ENCODE measurements around the gene INAFM2. TPM values are rescaled to one million over a fixed set of nuclear protein-coding genes. Genes with fewer than 3 reads are reported as not detected.

INAFM2 gene
- total and polyA plus RNA-seq, 10 of the 15 experiments (the other 5 are each of a cell fraction or from before 2014, with no cell fraction given): 0.75 to 8.1 (median 3.9) TPM

- Histone ChIP-seq H3K4me3 (no peak overlapping the region), H3K4me2 (ENCODE audit: control insufficient read depth, insufficient read depth) (no peak overlapping the region), H3K9me3 (replicated peaks; ENCODE audit: control insufficient read depth, insufficient read depth, low read length) (no peaks in the 10 kb centered on the region), H2AFZ (ENCODE audit: control insufficient read depth, low read depth, low read length) (no peak overlapping the region), H3K27me3 (replicated peaks in 1 of 2; ENCODE audit: control insufficient read depth in 2 of 2, insufficient read depth in 2 of 2, low read length in 1 of 2) (no peaks in the 10 kb centered on the region; a peak in 2 of 4 replicates), H4K20me1 (ENCODE audit: control insufficient read depth, insufficient read depth) (no peaks in the 10 kb centered on the region), H3K27ac (ENCODE audit: control insufficient read depth, insufficient read depth) (no peak overlapping the region), H3K4me1 (ENCODE audit: control insufficient read depth, insufficient read depth, low read length) (peaks cover 8% of the 10 kb centered on the region), H3K36me3 (ENCODE audit: control insufficient read depth in 2 of 2, insufficient read depth in 2 of 2, low read length in 1 of 2) (no peaks in the 10 kb centered on the region), H3K79me2 (ENCODE audit: control insufficient read depth, insufficient read depth, low read length) (no peaks in the 10 kb centered on the region), H3K9ac (ENCODE audit: control insufficient read depth, insufficient read depth, low read length) (no peak overlapping the region)
- SMC1A ChIA-PET (ENCODE audit: uncharacterized antibody, unreplicated experiment): no interaction called here
- no peak for TF ChIP-seq MXI1 (IDR thresholded peaks at IDR 0.05; ENCODE audit: low read depth, low read length)
- no peak for TF ChIP-seq SUPT20H (IDR thresholded peaks at IDR 0.05; ENCODE audit: borderline replicate concordance, control insufficient read depth, low read depth, low read length)
- no peak for TF ChIP-seq SMARCA5 (IDR thresholded peaks at IDR 0.05)
- TF ChIP-seq ZSCAN29 (IDR thresholded peaks at IDR 0.05): no peak
- TF ChIP-seq KAT2A (conservative IDR thresholded peaks at IDR 0.05; ENCODE audit: control insufficient read depth, low read depth, low read length): no peak
- no peak for TF ChIP-seq JUND (IDR thresholded peaks at IDR 0.05; ENCODE audit: low read depth, low read length)
- TF ChIP-seq CREB1 (IDR thresholded peaks at IDR 0.05; ENCODE audit: low read depth): no peak
- no peak for TF ChIP-seq SRF (IDR thresholded peaks at IDR 0.05; ENCODE audit: low read depth in 2 of 2, low read length in 2 of 2)
- no peak for TF ChIP-seq BRCA1 (IDR thresholded peaks at IDR 0.05; ENCODE audit: low read depth, low read length)
- no peak for TF ChIP-seq KDM1A (IDR thresholded peaks at IDR 0.05; ENCODE audit: borderline replicate concordance)
- no peak for TF ChIP-seq ATF3 (IDR thresholded peaks at IDR 0.05; ENCODE audit: borderline replicate concordance, extremely low read depth, low read depth, low read length)
- TF ChIP-seq NR2C1 (IDR thresholded peaks at IDR 0.05): no peak
- no peak for TF ChIP-seq ZBTB11 (CRISPR knock-in tag; IDR thresholded peaks at IDR 0.05)
- no peak for TF ChIP-seq YY1 (IDR thresholded peaks at IDR 0.05; ENCODE audit: low read depth, low read length)
- no TSS peak for BruUV-seq (replicated peaks)
- RAD21 ChIA-PET (ENCODE audit: unreplicated experiment): interaction anchor here (1.2 kb wide), 1 partner anchor 43 kb away, joined by 3 read pairs; no protein-coding TSS in a partner anchor
- FAIRE-seq (no peak), ATAC-seq (no peak), DNase-seq (ENCODE audit: low read depth, low spot score) (no peak)
- CTCF ChIA-PET: interaction anchor here (0.7 to 7.5 kb wide), 8 partner anchors 13 to 86 kb away, joined by 3 to 58 read pairs (median 6); partner anchors contain the start of gene IVD
- in situ Hi-C loops (cut with MboI): no loop called here
- WGBS (ENCODE audit: insufficient coverage, insufficient replicate concordance, low lambda C conversion rate, missing lambda C conversion rate): 43% methylated on average over 5 of the region's 5 CpGs
- POLR2A ChIA-PET: interaction anchor here (0.5 kb wide), 1 partner anchor 60 kb away, joined by 3 read pairs; no protein-coding TSS in a partner anchor
- intact Hi-C loops (cut with micrococcal nuclease; ENCODE audit: unreplicated experiment): no loop called here
Measured at GRCh38 chr15:40365016-40365415, 41.5 kb downstream of the INAFM2 start.
